HepG2 (cell line): ENCODE results near the gene DCAKD. TPM values are rescaled to one million over a fixed set of nuclear protein-coding genes. Genes with fewer than 3 reads are reported as not detected.

Experiments used
- AKAP8 ChIP-seq: sonication (generic); formaldehyde crosslinking; IDR thresholded peaks from 2 replicates; pipeline ENCODE4 v1.5.1; 2020; ENCODE audit warnings: mild to moderate bottlenecking, missing genetic modification reagents
- ATF2 ChIP-seq: sonication (generic); formaldehyde crosslinking; IDR thresholded peaks from 2 replicates; pipeline ENCODE4 v1.4.0; 2020; ENCODE audit warnings: missing genetic modification reagents
- CAMTA2 ChIP-seq: sonication (generic); formaldehyde crosslinking; IDR thresholded peaks from 2 replicates; pipeline ENCODE4 v1.4.0; 2020; ENCODE audit warnings: mild to moderate bottlenecking, missing genetic modification reagents, borderline replicate concordance
- CENPBD1 ChIP-seq: sonication (generic); formaldehyde crosslinking; IDR thresholded peaks from 2 replicates; pipeline ENCODE4 v1.8.0; 2022; ENCODE audit warnings: missing genetic modification reagents, low read depth, mild to moderate bottlenecking, borderline replicate concordance
- CHD4 ChIP-seq: fragments of 200-600 bp; sonication (generic); IDR thresholded peaks from 2 replicates; pipeline ENCODE4 v1.7.0; 2017; ENCODE audit warnings: mild to moderate bottlenecking, low read length, borderline replicate concordance
- EP300 ChIP-seq, 3 experiments: sonication (generic) in 1 of 3; formaldehyde crosslinking in 1 of 3; IDR thresholded peaks; 2 replicates each; pipeline versions ENCODE4 v1.5.1 to v1.6.1; 2011 to 2020; ENCODE audit warnings: low read depth in 2 of 3, low read length in 2 of 3, borderline replicate concordance in 1 of 3, improper control_type of control experiment in 1 of 3, mild to moderate bottlenecking in 1 of 3, missing genetic modification reagents in 1 of 3, moderate library complexity in 1 of 3
- GTF3A ChIP-seq: sonication (generic); formaldehyde crosslinking; conservative IDR thresholded peaks from 2 replicates; pipeline ENCODE4 v1.4.0; 2020; ENCODE audit warnings: mild to moderate bottlenecking, missing genetic modification reagents
- HOMEZ ChIP-seq: IDR thresholded peaks from 2 replicates; pipeline ENCODE4 v1.6.1; 2016; ENCODE audit warnings: low read depth
- KDM5B ChIP-seq: sonication (generic); formaldehyde crosslinking; IDR thresholded peaks from 2 replicates; pipeline ENCODE4 v1.4.0; 2020; ENCODE audit warnings: missing genetic modification reagents, mild to moderate bottlenecking, borderline replicate concordance
- MAFK ChIP-seq, 2 experiments: IDR thresholded peaks in 1 of 2; conservative IDR thresholded peaks in 1 of 2; 2 replicates each; pipeline ENCODE4 v1.6.1; 2011; ENCODE audit warnings: improper control_type of control experiment in 2 of 2, low read length in 2 of 2
- REPIN1 ChIP-seq: sonication (generic); formaldehyde crosslinking; IDR thresholded peaks from 2 replicates; pipeline ENCODE4 v1.8.0; 2022; ENCODE audit warnings: missing genetic modification reagents, low read depth, mild to moderate bottlenecking, borderline replicate concordance
- SATB2 ChIP-seq: sonication (generic); formaldehyde crosslinking; IDR thresholded peaks from 2 replicates; pipeline ENCODE4 v1.5.0; 2020; ENCODE audit warnings: missing genetic modification reagents
- ZBTB4 ChIP-seq: sonication (generic); formaldehyde crosslinking; IDR thresholded peaks from 2 replicates; pipeline ENCODE4 v1.4.0; 2020; ENCODE audit warnings: missing genetic modification reagents, mild to moderate bottlenecking, borderline replicate concordance
- ZFY ChIP-seq: sonication (generic); formaldehyde crosslinking; IDR thresholded peaks from 2 replicates; pipeline ENCODE4 v1.4.0; 2020; ENCODE audit warnings: missing genetic modification reagents
- ZNF263 ChIP-seq: sonication (generic); formaldehyde crosslinking; IDR thresholded peaks from 2 replicates; pipeline ENCODE4 v1.4.0; 2020; ENCODE audit warnings: missing genetic modification reagents
- ZNF317 ChIP-seq: sonication (generic); formaldehyde crosslinking; IDR thresholded peaks from 2 replicates; pipeline ENCODE4 v1.5.0; 2020; ENCODE audit warnings: mild to moderate bottlenecking, missing genetic modification reagents
- ZNF414 ChIP-seq: sonication (generic); formaldehyde crosslinking; IDR thresholded peaks from 2 replicates; pipeline ENCODE4 v1.5.0; 2020; ENCODE audit warnings: missing genetic modification reagents
- ZNF512 ChIP-seq: sonication (generic); formaldehyde crosslinking; IDR thresholded peaks from 2 replicates; pipeline ENCODE4 v1.4.0; 2020; ENCODE audit warnings: mild to moderate bottlenecking, missing genetic modification reagents
- ZNF607 ChIP-seq: sonication (generic); formaldehyde crosslinking; IDR thresholded peaks from 2 replicates; pipeline ENCODE4 v1.5.1; 2020; ENCODE audit warnings: missing genetic modification reagents, mild to moderate bottlenecking, borderline replicate concordance
- polyA plus RNA-seq, 8 experiments: library from polyadenylated mRNA; depleted of rRNA in 3 of 8; stranded (reverse) in 7 of 8; unstranded in 1 of 8; fragments of >200 nt; fragmentation: Illumina TruSeq in 4 of 8; extraction: Trizol in 4 of 8; gene quantifications; 2 replicates each; pipeline versions ENCODE4 v1.2.1 to v1.2.3, GENCODE V29; 2011 to 2016; ENCODE audit warnings: low read depth in 4 of 8, missing spikeins in 1 of 8, mixed read lengths in 1 of 8; ENCODE audit not compliant: insufficient read depth in 1 of 8
- total RNA-seq, 5 experiments: library from RNA; depleted of rRNA; stranded (reverse); fragments of >200 nt; fragmentation: Illumina TruSeq; extraction: Trizol; gene quantifications; 2 replicates each; pipeline ENCODE4 v1.2.3, GENCODE V29; 2016; ENCODE audit warnings: low read depth in 1 of 5

DCAKD gene
- total and polyA plus RNA-seq, 2 of the 13 experiments (the other 11 are each of a cell fraction or from before 2014, with no cell fraction given) = 25.9 to 29.2 TPM

GRCh38 chr17:45052052-45052772 lies 780 bp upstream of the DCAKD start (continued):
- TF ChIP-seq ZBTB4 (peak; percentile 84; the same call in 1 of the 2 replicates), HOMEZ (CRISPR knock-in tag) (no peak), GTF3A (CRISPR knock-in tag) (no peak), ZNF317 (CRISPR knock-in tag) (no peak), ZNF512 (CRISPR knock-in tag) (no peak), ATF2 (CRISPR knock-in tag) (no peak), ZNF263 (peak; percentile 54; the same call in 1 of the 2 replicates), ZFY (CRISPR knock-in tag) (0 out of 2 replicates have a peak, but pooled peaks have one; percentile 27), EP300 (IDR thresholded peaks at IDR 0.05; ENCODE audit: low read depth in 2 of 2, low read length in 2 of 2) (no peak), EP300 (CRISPR knock-in tag; IDR thresholded peaks at IDR 0.05; ENCODE audit: borderline replicate concordance) (no peak), MAFK (conservative IDR thresholded peaks at IDR 0.05 in 1 of 2, IDR thresholded peaks at IDR 0.05 in 1 of 2; ENCODE audit: low read length in 2 of 2) (no peak), ZNF607 (CRISPR knock-in tag) (no peak), CENPBD1 (CRISPR knock-in tag) (no peak), REPIN1 (CRISPR knock-in tag) (0 out of 2 replicates have a peak, but pooled peaks have one; percentile 52), SATB2 (CRISPR knock-in tag) (no peak), CHD4 (no peak), KDM5B (0 out of 2 replicates have a peak, but pooled peaks have one; percentile 39), ZNF414 (CRISPR knock-in tag) (no peak), AKAP8 (CRISPR knock-in tag) (no peak; the same call in 1 of the 2 replicates), CAMTA2 (no peak)
